HG02588 (cell line): Measurements from ENCODE around the gene POU2AF1.
"Not testable (repeated sequence)": the region's sequence is repeated elsewhere in the genome, so short reads cannot be mapped to it uniquely, and the experiment has no call there.

ENCODE experiments used
- ATAC-seq: cut with Tn5 transposase; IDR thresholded peaks from one replicate; pipeline ENCODE4 v1.9.1; 2021; ENCODE audit warnings: mild to moderate bottlenecking, moderate library complexity; ENCODE audit not compliant: unreplicated experiment

POU2AF1 gene

DNA sequence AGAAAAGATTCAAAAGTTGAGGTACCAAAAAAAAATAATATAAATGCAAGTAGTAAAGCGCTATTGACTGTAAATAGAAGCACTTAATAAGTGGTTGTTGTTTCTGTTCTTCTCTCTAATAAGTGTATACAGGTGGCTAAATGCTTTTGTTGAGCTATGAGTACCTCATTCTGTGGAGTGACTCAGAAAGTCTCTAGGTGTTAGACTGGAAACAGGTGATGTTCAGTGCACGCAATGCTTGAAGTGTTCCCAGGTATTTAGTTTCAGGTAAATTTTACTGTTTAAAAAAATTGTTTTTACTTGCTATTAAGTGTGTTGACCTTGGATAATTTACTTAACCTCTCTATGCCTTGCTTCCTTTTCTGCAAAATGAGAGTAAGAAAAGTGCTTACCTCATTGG is 56.5 kb downstream of the POU2AF1 start:
- no peak for ATAC-seq

DNA sequence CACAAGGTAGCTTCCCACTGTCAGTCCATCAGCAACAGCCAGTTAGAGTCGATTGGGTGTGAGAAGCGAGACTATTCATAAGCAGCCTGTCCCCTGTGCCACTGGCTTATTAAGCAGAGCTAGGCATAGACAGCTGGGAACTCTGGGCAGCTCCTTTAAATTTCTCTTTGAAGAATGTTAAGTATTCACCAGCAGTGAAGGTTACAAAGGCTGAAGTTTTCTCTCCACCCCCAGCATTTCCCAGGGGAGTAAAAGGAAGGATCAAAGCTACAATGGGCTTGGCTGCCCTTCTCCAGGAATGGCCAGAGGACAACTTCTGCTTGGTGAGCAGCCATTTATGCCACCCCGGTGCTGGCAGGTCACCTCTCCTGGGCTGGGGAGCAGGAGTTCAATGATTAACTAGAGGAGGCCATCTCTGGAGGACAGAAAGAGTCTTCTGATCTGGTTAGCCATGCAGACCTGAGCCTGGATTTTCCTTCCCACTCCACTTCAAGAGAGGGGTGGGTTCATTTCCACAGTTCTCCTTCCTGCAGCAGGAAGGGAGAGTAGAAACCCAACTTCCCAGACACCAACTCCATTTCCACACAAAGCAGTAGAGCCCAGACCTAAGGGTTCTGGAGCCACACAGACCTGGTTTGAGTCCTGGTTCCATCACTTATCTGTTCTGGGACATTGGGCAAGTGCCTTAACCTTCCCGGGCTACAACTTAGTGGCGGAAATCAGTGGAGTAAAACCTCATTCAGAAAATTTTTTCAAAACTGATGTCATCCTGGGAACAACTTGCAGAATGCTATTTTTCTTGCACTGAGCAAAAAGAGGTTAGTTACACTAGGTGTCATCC is 58.1 kb downstream of the POU2AF1 start:
- ATAC-seq, result no peak

DNA sequence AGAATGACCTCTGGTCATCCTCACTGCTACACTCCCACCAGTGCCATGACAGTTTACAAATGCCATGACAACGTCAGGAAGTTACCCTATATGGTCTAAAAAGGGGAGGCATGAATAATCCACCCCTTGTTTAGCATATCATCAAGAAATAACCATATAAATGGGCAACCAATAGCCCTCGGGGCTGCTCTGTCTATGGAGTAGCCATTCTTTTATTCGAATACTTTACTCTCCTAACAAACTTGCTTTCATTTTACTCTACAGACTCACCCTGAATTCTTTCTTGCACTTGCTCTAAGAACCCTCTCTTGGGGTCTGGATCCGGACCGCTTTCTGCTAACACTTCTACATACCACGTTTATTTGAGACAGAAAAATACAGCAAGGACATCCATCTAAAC is 58.9 kb downstream of the POU2AF1 start:
- not testable (repeated sequence) for ATAC-seq

DNA sequence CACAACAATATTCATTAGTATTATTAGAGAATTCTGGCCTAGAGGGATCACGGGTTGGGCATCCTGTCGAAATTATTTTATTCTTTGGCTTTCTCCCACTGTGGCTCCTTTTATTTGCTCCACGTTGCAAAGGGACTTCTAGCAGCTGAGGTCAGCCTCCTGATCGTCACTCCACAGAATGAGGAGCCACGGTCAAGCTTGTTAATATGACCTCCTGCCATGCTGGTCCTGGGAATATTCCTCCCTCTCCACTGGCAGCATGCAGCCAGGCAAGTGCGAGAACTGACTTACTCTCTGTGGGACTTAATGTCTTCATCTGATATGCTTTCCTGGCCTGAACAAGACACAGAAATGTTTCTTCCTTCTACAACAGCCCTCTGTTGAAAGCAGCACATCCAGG is 59.8 kb downstream of the POU2AF1 start:
- ATAC-seq, result no peak

DNA sequence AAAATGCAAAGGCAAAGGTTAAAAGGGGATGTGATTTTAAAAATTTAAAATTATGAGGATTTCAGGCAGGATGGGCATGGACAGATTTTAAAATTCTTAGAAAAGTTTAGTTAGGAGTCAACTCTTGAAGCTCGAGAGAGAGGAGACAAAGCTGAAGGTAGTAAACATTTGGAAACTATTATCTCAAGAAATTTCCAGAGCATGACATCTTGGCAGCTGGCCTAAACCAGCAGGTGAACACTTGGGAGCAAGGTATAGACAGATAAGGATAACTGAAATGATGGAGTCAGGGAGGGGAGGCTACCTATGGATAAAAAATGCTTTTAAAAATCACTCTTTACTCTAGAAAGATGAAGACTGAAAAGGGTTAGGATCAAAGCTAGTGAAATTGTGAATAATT is 67.0 kb downstream of the POU2AF1 start:
- ATAC-seq, result no peak

DNA sequence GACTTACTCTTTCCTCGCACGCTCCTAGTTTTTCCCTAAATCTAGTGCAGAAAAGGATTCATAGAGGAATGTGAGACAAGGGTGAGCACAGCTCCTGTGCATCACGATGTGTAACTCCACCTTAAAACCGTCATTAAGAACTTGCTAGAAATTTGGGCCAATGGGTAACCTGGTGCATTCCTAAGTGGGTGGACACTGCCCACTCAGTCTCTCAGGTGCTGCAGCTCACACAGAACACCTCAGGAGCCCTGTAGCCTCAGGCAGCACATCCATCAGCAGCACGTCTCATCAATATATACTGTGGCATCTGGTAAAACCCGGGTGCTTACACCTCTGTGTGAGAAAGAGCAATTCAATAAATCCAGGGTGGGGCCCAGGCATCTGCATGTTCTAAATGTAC is 68.4 kb downstream of the POU2AF1 start:
- no peak for ATAC-seq

DNA sequence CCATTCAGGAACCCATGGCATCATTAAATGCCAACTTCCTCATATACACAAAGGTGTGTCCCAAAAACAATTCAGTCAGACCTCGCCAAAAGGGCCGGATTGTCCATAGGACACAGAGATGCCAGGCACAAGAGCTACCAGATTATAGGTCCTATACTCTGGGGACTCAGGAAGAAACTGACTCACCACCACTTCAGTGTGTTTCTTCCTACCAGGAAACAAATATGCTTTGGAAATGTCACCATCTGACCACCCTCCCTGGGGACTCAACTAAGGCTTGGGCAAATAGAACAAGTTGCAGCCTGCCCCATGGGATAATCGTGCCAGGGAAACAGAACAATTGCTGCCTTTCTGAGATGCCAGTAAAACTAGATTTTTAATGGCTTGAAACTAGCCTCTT is 69.0 kb downstream of the POU2AF1 start:
- ATAC-seq, result no peak

DNA sequence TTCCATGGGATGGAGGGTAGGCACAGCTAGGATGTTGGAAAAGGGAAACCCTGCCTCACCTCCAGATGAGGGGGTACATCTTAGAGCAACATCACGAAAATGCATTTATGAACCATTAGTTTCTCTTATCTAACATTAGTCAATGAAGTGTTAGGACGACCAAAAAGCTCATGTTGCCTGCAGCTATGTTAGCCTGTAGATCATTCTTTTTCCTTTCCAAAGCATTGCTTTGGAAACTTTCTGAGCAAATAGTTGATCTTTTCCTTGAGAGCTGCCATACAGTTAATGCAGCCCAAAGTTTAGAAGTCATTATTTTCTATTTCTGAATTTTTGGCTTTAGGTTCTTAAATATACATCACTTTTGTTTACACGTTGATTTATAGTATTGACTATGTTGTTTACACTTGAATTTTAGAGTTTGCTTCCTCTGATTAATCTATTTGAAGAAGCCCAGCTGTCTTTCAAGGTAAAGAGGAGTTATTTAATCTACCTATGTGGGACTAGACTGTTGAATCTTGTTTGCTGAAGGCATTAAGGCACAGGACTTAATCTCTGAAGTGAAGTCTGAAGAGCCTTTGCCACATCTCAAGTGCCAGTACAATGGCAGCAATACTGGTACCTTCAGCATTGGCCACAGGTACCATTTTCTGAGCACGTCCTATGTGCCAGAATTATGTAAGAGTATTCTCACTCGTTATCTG is 69.7 kb downstream of the POU2AF1 start:
- ATAC-seq, result no peak

DNA sequence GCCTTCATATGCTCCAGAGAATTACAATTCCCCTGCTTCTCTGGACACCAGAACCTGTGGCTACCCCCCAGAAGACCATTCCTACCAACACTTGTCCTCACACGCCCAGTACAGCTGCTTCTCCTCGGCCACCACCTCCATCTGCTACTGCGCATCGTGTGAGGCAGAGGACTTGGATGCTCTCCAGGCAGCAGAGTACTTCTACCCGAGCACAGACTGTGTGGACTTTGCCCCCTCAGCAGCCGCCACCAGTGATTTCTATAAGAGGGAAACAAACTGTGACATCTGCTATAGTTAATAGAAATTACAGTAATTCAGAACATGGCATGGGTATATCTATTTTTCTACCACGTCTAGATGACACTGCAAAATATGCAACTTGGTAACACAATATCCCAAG is 70.9 kb downstream of the POU2AF1 start:
- no peak for ATAC-seq

DNA sequence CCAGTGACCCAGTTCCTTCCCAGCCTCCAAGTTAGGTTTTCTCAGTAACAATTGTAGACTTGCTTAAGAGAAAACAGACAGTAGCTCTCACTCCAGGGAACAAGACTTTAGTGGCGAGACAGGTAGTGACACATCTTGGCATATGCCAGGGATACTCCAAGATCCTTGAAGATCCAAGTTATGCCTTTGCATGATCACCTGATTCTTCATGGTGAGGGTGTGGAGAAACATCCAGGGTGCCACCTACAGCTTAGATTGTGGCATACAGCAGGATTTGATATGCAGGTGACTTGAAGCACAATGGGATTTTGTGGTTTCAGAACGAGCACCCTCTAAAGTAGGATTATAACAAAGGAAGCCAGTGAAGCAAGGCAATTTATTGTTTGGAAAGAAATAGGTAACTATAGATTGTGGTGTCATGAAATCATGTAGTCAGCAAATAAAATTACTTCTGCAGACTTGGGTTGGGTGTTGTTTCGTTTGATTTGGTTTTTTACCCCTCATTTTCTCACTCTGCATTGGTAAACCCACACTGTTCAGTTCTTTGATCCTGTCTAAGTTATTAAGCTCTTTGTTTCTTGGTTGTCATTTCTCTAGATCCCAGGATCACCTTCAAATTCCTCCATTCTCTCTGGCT is 71.5 kb downstream of the POU2AF1 start:
- ATAC-seq, result no peak

DNA sequence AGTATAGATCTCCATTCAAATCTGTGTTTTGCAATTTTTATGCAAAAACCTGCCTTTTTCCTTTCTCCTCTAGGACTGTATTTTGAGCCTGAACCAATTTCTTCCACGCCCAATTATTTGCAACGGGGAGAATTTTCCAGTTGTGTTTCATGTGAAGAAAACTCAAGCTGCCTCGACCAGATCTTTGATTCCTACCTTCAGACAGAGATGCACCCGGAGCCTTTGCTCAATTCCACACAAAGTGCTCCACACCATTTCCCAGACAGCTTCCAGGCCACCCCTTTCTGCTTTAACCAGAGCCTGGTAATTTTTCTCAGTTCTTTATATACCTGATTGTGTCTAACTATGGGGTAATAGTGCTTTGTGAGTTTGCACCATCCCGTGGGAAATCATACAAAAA is 72.8 kb downstream of the POU2AF1 start:
- ATAC-seq, result no peak

DNA sequence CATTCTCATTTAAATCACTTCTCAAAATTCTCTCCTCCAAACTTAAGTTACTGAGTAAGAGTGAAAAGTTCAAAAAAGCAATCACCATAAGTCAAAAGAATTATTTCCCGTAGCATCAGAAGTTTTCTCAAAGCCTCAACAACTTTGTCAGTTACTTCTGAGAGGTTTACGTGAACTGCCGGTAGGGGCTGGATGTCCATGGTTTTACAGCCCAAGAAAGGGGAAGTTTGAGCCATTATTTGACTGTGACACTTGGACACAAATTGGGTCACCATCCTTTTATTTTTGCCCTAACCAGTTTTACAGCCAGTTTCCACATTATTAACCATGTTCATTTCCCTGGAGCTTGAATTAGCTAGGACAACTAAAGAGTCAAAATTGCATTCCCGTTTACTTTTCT is 73.2 kb downstream of the POU2AF1 start:
- no peak for ATAC-seq

DNA sequence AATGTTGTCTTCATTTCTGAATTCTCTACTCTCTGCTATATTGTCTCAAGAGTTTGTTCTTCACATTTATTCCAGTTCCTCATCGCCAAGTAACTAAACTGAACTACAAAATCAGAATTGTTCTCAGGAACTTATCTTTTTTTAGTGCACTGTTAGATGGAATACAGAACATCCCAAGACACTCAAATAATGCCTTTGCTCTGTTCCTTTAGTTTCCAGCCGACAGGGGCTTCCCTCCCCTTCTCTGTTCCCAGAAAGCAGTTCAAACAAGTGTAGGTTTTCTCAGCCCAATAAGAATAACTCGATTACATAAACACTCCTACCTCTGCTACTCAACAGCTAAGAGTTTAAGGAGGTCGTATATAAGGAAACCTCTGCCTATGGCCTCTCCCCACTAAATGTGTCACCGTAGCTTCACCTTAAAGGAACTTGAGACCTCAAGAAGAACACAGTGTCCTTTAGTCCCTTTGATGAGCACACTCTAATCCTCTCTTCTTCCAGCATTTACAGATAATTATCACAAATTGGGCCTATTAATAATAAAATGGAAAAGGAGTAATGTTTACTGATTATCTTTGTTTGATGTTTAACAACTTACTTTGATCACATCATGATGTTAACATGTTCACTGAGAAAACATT is 73.8 kb downstream of the POU2AF1 start:
- ATAC-seq, result no peak

DNA sequence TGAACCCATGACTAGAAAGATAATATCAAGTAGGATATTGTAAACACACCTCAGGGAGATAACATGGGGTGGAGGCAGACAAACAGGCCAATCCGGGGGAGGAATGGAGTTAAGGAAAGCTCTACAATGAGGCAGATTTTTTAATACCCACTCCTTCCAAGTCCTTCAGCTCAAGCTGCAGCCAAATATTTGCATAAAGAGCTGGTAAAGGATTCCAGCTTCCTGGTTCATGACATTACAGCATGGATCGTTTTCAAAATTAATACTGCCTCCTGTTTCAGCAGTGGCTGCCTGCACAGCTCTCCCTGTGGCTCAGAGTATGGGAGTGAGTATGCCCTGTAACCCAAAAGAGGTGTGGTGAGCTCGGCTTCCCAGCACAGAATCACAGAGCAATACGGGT is 75.6 kb downstream of the POU2AF1 start:
- no peak for ATAC-seq

DNA sequence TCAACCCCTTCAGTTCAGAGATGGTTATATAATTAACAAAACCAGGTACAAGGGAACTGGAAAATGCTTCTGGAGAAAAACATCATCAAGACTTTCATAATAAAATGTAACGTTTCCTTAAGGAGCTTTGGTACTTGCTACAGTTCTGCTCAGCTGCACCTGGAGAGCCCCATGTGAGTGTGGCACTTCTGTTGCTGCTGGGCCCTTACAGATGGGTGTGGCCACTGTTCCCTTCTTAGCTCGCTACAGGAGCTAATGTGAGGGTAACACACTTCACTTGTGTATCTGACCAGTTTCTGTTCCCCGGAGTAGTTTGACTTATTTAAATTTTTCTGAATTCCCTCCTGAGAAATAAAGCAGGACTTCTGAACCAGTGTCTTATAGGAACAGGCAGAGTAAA is 76.8 kb downstream of the POU2AF1 start:
- no peak for ATAC-seq
